ENCODE results near the gene COL9A3.
"Not testable (repeated sequence)": the region's sequence is repeated elsewhere in the genome, so short reads cannot be mapped to it uniquely, and the experiment has no call there.

Gene COL9A3

GRCh38 chr20:62852841-62853240, 36.0 kb downstream of the COL9A3 start:
- DNase-seq (ENCODE audit: low read depth in 1 of 2, low spot score in 1 of 2), result no peak
- no peak overlapping the region for H3K27ac ChIP-seq (replicated peaks)
- TF ChIP-seq, protein P1, sequence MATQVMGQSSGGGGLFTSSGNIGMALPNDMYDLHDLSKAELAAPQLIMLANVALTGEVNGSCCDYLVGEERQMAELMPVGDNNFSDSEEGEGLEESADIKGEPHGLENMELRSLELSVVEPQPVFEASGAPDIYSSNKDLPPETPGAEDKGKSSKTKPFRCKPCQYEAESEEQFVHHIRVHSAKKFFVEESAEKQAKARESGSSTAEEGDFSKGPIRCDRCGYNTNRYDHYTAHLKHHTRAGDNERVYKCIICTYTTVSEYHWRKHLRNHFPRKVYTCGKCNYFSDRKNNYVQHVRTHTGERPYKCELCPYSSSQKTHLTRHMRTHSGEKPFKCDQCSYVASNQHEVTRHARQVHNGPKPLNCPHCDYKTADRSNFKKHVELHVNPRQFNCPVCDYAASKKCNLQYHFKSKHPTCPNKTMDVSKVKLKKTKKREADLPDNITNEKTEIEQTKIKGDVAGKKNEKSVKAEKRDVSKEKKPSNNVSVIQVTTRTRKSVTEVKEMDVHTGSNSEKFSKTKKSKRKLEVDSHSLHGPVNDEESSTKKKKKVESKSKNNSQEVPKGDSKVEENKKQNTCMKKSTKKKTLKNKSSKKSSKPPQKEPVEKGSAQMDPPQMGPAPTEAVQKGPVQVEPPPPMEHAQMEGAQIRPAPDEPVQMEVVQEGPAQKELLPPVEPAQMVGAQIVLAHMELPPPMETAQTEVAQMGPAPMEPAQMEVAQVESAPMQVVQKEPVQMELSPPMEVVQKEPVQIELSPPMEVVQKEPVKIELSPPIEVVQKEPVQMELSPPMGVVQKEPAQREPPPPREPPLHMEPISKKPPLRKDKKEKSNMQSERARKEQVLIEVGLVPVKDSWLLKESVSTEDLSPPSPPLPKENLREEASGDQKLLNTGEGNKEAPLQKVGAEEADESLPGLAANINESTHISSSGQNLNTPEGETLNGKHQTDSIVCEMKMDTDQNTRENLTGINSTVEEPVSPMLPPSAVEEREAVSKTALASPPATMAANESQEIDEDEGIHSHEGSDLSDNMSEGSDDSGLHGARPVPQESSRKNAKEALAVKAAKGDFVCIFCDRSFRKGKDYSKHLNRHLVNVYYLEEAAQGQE (IDR thresholded peaks at IDR 0.05; ENCODE audit: insufficient replicate concordance, low read depth), result no peak
- TF ChIP-seq CTCF (IDR thresholded peaks at IDR 0.05; ENCODE audit: insufficient read depth, low read length), result no peak
- no peak for TF ChIP-seq POLR2AphosphoS5 (IDR thresholded peaks at IDR 0.05; ENCODE audit: low read depth)
- TF ChIP-seq SPI1 (IDR thresholded peaks at IDR 0.05; ENCODE audit: borderline replicate concordance, low read depth), result no peak
- no peak overlapping the region for H3K4me3 ChIP-seq (replicated peaks; ENCODE audit: insufficient read depth, low read length)
- no peaks in the 10 kb centered on the region for H3K27me3 ChIP-seq (ENCODE audit: insufficient read depth, poor library complexity, severe bottlenecking)

DNA sequence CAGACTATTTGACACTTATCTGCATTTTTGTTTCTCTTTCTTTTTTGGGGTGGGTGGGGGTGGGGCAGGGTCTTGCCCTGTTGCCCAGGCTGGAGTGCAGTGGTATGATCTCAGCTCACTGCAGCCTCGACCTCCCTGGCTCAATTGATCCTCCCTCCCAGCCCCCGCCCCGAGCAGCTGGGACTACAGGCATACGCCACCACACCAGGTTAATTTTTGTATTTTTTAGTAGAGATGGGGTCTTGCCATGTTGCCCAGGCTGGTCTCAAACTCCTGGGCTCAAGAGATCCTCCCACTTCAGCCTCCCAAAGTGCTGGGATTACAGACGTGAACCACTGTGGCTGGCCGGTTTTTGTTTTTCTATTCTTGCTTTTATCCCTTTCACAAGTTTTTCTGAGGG, 36.5 kb downstream of the COL9A3 start:
- not testable (repeated sequence) for H3K27ac ChIP-seq (replicated peaks); DNase-seq (ENCODE audit: low read depth in 1 of 2, low spot score in 1 of 2); H3K27me3 ChIP-seq (ENCODE audit: insufficient read depth, poor library complexity, severe bottlenecking)

DNA sequence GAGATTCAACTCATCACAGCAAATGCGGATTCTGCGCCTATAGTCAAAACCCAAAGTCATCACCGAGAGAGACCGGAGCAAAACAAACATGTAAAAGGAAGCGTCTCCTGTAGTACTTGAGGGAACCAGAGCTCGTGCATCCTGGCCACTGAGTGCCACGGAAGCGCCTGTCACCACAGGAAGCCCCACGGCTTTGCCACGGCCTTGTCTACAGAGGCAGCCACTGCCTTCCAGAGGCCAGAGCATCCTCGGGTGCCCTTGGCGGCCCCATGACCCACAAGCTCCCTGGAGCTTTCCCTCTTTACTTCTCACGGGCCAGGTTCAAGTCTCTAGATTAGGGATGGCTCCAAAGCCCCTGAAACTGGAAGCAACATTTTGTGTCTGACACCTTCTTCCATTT, 37.3 kb downstream of the COL9A3 start:
- no peak overlapping the region for H3K27ac ChIP-seq (replicated peaks)
- TF ChIP-seq GABPA (IDR thresholded peaks at IDR 0.05; ENCODE audit: low read depth) (no peak), SPI1 (IDR thresholded peaks at IDR 0.05; ENCODE audit: borderline replicate concordance, low read depth) (no peak), CTCF (IDR thresholded peaks at IDR 0.05; ENCODE audit: insufficient read depth, low read length) (no peak), POLR2AphosphoS5 (IDR thresholded peaks at IDR 0.05; ENCODE audit: low read depth) (no peak)
- TF ChIP-seq, protein P1 (IDR thresholded peaks at IDR 0.05; ENCODE audit: insufficient replicate concordance, low read depth), result no peak
- DNase-seq (ENCODE audit: low read depth in 1 of 2, low spot score in 1 of 2), result no peak

More for the DNA sequence above, 36.5 kb downstream of the COL9A3 start:
- not testable (repeated sequence) for H3K4me3 ChIP-seq (replicated peaks; ENCODE audit: insufficient read depth, low read length)

GRCh38 chr20:62855120-62855519, 38.3 kb downstream of the COL9A3 start:
- Histone ChIP-seq H3K27me3 (ENCODE audit: insufficient read depth, poor library complexity, severe bottlenecking) (no peaks in the 10 kb centered on the region), H3K4me3 (replicated peaks; ENCODE audit: insufficient read depth, low read length) (no peak overlapping the region), H3K27ac (replicated peaks) (no peak overlapping the region)
- DNase-seq (ENCODE audit: low read depth in 1 of 2, low spot score in 1 of 2), result no peak
- TF ChIP-seq SPI1 (IDR thresholded peaks at IDR 0.05; ENCODE audit: borderline replicate concordance, low read depth) (no peak), CTCF (IDR thresholded peaks at IDR 0.05; ENCODE audit: insufficient read depth, low read length) (no peak), GABPA (IDR thresholded peaks at IDR 0.05; ENCODE audit: low read depth) (no peak)

More for the DNA sequence above, 37.3 kb downstream of the COL9A3 start:
- Histone ChIP-seq H3K27me3 (ENCODE audit: insufficient read depth, poor library complexity, severe bottlenecking) (no peaks in the 10 kb centered on the region), H3K4me3 (replicated peaks; ENCODE audit: insufficient read depth, low read length) (no peak overlapping the region)

Measured in HL-60 (cell line).